CD4-positive, alpha-beta T cell treated with Interleukin-15 for 1 hour (primary cell): ENCODE results near the gene ALDH3A1.
"Not testable (repeated sequence)": the region's sequence is repeated elsewhere in the genome, so short reads cannot be mapped to it uniquely, and the experiment has no call there.

Experiments
- DNase-seq: peaks from one replicate; pipeline ENCODE4 v3.0.0-alpha.2; 2020

The ALDH3A1 gene

DNA sequence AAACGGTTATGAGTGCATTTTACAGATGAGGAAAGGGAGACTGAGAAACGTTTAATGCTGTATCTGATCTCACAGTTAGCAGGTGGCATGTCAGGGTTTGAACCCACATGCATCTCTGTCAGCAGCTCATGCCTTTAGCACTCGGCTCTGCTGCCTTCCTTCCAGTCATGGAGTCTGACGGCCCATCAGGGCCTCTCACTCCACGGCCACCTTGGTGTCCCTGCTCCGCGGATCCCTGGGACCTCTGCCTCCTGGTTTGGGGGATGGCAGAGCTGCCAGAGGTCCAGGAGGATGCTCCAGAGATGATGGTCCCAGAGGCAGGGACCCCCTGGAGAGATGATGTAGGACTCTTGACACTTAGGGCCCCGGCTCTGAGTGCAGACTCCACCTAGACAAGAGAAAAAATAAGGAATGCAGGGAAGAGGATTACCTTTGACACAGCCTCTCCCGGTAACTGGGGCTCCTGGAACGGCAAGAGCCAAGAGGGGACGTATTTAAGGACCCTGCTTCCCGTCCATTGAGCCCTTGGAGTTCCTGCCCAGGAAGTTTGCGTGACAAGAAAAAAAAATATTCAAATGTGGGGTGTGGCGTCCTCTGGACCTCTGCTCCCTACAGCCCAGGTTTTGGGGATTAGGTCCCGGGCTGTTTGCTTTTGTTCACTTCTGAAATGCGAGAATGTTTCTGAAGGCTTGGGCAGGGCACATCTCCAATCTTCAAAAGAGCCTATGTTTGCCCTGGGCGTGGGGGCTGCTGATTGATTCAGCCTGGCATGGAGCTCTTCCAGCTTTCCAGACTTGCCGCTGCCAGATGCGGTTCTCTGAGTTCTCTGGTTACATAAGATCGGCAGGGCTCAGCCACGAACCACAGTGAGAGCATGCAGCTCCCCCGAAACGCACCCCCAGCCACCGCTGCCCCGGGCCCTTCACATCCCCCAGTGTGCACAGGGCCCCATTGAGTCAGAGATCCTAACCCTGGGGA lies at the start of gene ALDH3A1:
Gene ALDH3A1 (minus strand): TSS at position 470 of the 978 bp plus-strand sequence. CDS start 3,169 bp downstream, outside the sequence.
- DNase-seq = no peak

GRCh38 chr17:19796457-19796856 lies 48.4 kb upstream of the ALDH3A1 start:
- no peak for DNase-seq

DNA sequence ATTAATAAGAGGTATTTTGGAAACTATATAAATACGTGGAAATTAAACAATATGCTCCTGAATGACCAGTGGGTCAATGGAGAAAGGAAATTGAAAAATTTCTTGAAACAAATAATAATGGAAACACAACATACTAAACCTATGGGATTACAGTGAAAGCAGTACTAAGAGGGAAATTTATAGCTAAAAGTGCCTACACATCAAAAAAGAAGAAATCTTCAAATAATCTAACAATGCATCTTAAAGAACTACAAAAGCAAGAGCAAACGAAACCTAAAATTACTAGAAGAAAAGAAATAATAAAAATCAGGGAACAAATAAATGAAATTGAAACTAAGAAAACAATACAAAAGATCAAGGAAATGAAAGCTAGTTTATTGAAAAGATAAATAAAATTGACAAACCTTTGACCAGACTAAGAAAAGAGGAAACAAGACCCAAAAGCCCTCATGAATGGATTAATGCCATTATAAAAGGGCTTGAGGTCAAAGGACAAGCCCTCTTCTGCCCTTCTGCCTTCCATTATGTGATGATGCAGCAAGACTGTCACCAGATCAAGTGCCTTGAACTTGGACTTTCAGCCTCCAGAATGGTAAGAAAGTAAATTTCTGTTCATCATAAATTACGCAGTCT lies 43.9 kb upstream of the ALDH3A1 start:
- DNase-seq = no peak

DNA sequence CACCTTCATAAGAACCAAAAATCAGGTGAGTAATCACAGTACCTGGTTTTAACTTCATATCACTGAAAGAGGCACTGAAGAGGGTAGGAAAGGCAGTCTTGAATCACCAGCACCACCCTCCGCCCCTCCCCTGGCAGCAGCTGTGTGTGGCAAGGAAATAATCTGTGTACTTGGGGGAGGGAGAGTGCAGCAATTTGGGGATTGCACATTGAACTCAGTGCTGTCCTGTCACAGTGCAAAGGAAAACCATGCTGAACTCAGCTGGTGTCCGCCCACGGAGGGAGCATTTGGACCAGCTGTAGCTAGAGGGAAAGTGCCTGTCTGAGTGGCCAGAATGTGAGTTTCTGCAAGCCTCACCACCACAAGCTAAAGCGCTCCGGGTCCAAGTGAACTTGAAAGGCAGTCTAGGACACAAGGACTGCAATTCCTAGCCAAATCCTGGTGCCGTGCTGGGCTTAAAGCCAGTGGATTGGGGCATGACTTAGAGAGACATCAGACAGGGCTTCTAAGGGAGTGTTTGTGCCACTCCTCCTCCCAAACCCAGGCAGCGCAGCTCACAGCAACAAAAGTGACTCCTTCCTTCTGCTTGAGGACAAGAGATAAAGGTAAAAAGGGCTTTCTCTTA lies 39.7 kb upstream of the ALDH3A1 start:
- no peak for DNase-seq

DNA sequence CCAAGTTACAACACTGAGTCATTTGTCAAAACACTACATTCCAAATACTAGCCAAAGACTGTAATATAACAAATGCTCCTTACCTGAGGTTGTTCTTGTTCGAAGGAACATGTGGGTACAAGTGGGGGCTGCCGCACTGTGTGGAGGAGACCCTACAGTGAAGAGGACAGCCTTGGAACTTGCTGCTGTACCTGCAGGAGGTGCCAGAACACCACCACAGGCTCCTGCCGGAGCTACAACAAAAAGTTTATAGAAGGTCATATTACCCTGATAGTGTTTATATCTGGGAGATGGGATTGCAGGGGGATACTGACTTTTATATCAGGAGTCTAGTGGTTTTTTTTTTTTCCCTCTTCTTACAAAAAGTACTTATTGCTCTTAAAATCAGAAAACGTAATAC lies 37.8 kb upstream of the ALDH3A1 start:
- no peak for DNase-seq

DNA sequence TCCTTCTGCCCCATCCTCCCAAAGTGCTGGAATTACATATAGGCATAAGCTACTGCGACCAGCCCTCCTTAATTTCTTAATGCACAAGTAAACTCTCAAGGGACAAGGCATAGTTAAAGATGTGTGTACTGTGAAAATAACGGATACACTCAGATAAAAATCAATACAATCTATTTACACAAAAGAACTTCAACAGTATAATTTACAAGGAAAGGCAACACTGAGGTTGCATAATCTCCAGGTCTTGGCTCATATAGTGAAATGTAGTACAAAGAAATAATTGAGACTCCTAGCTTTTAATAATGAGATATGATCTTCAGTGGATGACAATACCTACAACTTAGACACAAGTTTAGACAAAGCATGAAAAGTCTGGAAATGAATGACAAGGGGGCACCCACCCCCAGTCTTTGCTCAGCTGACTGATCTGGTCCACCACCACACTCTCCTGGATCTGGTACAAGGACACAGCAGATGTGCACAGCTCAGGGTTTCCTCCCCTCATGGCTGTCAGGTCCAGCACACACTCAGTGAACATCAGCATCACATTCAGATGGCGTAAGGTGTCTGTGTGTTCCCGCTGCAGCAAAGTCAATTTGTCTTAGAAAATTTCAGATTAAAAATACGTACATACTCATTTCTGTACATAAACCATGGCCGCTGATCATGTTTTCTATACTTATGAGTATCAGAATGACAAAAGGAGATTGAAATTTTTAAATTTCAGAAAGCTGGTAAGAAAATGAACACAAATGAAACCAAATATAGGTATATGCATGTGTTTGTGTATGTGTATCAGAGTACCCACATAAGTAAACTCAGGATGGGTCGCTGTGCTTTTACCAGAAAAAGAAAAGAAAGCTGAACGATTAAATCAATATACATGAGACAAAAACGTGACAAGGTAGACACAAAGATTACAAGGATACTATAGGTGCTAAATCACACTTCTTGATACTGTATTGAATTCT lies 33.7 kb upstream of the ALDH3A1 start:
- DNase-seq = no peak

- no peak for DNase-seq
Measured at GRCh38 chr17:19780846-19781245, 32.7 kb upstream of the ALDH3A1 start.

DNA sequence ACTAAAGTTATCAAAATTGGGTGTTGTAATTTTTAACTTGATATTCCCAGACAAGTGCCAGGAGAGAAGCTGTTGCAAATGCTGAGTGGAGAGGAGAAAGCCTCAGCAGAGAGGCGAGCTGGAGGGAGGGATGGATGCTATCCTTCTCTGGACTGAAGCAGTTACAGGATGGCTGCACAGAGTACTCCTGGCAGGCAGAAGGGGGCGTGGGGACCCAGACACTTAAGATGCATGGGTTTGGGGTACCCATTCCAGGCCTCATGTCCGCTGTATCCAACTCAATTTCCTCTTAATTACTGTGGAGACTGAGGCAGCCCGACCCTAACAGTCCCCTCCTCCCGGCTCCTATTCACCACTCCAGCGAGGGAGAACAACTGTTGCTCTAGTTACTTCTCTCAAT lies 25.4 kb upstream of the ALDH3A1 start:
- DNase-seq = no peak

DNA sequence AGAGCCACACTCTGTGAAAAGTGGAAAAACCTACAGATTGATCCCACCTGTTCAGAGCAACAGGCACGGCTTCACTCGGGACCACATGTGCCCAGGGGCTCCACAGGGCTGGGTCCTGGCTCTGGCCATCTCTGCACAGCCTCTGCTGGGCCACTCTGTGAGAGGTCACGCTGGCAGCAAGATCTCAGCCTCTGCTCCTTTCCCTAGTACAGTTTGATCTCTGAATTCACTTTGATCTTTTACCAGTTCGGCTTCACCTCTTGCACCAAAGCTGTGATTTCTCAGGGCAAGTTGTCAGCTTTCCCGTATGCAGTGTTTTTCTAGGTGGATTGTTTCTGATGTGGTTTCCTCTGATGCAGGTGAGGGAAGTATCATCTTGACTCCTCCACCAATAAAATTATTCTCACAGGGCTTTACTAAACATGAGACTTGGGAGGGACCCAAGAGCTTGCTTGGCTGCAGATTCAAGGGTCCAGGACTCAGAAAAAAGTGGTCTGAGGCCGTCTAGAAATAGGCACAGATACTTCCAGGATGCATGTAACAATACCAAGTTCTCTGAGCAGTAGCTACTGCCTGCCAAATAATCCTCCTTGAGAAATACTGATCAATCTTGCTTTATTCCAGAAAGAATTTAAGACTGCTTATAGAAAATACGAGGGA lies 24.0 kb upstream of the ALDH3A1 start:
- DNase-seq = peak; percentile 50

DNA sequence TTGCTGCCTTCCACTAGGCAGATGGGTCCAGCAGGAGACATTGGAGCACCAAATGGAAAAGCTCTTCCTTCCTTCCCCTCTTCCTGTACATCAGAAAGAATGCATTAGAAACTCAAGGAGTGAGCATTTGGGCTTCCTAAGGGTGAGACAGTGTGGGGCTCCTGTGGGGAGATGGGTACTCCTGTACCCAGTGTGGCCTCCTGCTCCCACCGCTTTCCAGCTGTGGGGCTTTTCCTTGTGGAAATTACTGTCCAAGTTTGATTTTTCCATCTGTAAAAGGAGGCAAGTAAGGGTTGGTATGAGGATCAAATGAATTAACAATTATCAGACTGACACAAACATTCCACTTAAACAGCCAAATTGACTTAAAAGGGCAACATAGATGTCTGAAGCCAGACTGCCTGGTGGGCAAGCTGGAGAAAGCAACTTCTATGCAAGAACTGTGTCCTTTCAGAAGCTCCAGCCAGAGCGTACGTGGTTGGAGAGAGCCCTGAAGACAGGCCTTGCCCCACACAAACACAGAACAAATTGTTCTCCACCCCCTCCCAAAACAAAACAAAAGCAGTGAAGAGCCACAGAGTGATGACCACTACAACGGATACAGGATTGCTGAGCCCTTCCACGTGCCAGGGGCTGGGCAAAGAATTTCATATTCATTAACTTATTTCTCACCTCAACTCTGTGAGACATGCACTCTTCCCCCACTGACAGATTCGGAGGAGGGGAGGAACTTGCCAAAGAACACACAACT lies 23.1 kb upstream of the ALDH3A1 start:
- DNase-seq = no peak

- DNase-seq = no peak
Measured at GRCh38 chr17:19769946-19770652, 22.0 kb upstream of the ALDH3A1 start.

- DNase-seq = no peak
Measured at GRCh38 chr17:19768046-19768782, 20.1 kb upstream of the ALDH3A1 start.

DNA sequence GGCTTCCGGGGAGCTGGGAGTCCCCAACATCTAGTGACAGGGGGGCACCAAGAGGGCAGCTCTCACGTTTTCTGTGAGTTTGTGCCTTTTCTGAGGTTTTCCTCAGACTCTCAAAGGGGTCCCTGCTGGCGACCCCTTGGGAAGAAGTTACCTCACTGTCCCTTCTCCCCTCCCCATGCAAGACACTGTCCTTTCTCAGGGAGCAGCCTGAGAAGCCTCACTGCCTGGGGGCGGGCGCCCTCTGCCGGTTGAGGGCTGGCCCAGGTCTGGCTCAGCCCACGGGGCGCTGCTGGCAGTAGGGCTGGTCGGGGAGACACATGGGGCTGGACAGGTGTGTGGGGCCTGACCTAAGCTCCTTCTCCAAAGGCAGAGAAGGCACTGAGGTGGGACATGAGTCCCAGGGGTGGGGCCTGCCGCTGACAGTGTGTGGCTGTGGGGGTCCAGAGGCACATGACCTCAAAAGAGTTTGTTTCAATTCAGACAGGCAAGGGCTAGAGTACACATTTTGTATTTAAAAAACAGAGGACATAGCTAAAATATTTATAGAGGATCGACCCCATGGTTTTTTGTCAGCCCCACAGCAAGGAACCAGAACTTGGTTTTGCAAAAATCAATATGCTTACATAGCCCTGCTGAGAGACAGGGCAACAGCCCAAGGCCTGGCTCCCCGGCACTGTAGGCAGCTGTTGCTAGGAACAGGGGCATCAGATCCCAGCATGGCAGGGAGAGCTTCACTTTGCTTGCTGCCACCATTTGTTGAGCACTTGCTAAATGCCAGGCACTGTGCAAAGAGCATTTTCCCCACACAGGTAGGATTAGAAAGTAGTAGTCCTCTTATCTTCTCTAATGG lies 18.5 kb upstream of the ALDH3A1 start:
- DNase-seq = peak; percentile 68

DNA sequence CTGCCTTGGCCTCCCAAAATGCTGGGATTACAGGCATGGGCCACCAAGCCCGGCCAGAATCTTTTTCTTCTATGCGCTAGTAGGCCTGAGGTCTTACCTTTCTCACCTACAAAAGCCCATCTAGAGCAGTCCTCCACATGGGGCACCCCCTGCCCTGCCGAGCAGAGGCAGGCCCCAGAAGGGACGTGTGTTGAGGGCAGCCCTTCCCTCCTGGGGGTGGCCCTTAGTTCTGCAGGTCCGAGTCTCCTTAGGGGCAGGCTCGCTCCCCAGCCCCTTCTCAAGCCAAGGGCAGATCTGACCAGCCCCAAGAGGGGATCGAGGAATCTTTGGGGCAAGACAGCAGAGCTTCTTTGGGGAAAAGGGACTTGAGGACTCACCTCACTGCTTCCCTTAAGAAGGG lies 17.9 kb upstream of the ALDH3A1 start:
- no peak for DNase-seq

GRCh38 chr17:19763991-19764390 lies 15.9 kb upstream of the ALDH3A1 start:
- not testable (repeated sequence) for DNase-seq

- no peak for DNase-seq
Measured at GRCh38 chr17:19763416-19763815, 15.3 kb upstream of the ALDH3A1 start.

- peak; percentile 55 for DNase-seq
Measured at GRCh38 chr17:19762515-19762961, 14.4 kb upstream of the ALDH3A1 start.

DNA sequence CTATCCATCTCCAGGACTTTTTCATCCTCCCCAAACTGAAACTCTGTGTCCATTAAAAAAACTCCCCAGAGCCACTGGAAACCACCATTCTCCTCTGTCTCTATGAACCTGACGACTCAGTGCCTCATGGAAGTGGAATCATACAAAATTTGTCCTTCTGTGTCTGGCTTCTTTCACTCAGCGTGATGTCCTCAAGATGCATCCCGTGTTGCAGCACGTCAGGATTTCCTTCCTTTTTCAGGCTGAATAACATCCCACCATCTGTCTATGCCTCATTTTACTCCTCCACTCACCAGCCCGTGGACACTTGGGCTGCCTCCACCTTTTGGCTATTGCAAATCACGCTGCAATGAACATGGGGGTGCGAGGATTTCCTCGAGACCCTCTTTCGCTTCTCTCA lies 12.6 kb upstream of the ALDH3A1 start:
- DNase-seq = no peak
